ENCODE results near the gene IQCF5.

The IQCF5 gene

DNA sequence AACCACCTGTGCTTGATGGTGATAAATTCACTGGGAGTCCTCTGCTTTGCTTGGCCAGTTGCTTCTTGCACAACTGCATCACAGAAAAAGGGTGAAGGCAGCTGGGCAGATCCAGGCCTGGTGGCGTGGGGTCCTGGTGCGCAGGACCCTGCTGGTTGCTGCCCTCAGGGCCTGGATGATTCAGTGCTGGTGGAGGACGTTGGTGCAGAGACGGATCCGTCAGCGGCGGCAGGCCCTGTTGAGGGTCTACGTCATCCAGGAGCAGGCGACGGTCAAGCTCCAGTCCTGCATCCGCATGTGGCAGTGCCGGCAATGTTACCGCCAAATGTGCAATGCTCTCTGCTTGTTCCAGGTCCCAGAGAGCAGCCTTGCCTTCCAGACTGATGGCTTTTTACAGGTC is 45.1 kb downstream of the IQCF5 start:
- H3K9me3 Mint-ChIP-seq, result peaks cover 19% of the 10 kb centered on the region
- peaks cover 43% of the 10 kb centered on the region for H3K27me3 Mint-ChIP-seq (ENCODE audit: low read depth)
- no peak overlapping the region for H3K4me3 Mint-ChIP-seq
- no peaks in the 10 kb centered on the region for H3K36me3 Mint-ChIP-seq (ENCODE audit: low read depth)
- H3K27ac Mint-ChIP-seq, result no peak overlapping the region
- no peaks in the 10 kb centered on the region for H3K4me1 Mint-ChIP-seq (ENCODE audit: low read depth)

DNA sequence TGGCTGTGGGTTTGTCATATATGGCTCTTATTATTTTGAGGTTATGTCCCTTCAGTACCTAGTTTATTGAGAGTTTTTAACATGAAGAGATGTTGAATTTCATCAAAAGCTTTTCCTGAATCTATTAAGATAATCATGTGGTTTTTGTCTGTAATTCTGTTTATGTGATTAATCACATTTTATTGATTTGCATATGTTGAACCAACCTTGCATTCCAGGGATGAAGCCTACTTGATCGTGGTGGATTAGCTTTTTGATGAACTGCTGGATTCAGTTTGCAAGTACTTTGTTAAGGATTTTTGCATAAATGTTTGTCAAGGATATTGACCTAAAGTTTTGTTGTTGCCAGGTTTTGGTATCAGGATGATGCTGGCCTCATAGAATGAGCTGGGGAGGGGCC is 47.1 kb downstream of the IQCF5 start:
- H3K27ac Mint-ChIP-seq, result no peak overlapping the region
- peaks cover 19% of the 10 kb centered on the region for H3K9me3 Mint-ChIP-seq
- peaks cover 28% of the 10 kb centered on the region for H3K27me3 Mint-ChIP-seq (ENCODE audit: low read depth)
- H3K4me3 Mint-ChIP-seq, result no peak overlapping the region
- peaks cover under 1% of the 10 kb centered on the region for H3K4me1 Mint-ChIP-seq (ENCODE audit: low read depth)
- H3K36me3 Mint-ChIP-seq (ENCODE audit: low read depth), result no peaks in the 10 kb centered on the region
